ENCODE results near the gene PLXNA2. TPM values are rescaled to one million over a fixed set of nuclear protein-coding genes. Genes with fewer than 3 reads are reported as not detected.

PLXNA2 gene
- total RNA-seq, 1 donor from 2014 or later, result 17.7 TPM

DNA sequence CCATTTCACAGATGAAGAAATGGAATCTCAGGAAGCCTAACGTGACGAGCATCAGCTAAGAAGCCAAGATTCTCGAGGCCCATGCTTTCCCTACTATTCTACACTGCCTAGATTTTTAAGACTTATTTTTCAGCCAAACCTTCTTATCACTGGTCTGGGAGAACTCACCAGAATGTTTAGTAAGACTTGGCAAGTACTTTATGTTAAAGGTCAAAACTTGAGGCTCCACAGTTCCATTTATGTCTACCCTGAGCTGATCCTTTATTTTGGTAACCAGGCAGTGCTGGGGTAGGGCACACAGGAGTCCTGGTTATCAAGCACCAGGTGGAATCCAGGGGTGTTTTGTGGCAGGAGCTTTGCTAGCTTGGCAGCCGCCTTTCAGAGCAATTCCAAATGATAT, 16.8 kb downstream of the PLXNA2 start:
- no peaks in the 10 kb centered on the region for H3K36me3 ChIP-seq (ENCODE audit: insufficient read depth, low read length)
- no peaks in the 10 kb centered on the region for H3K9me3 ChIP-seq (ENCODE audit: insufficient read depth, low read depth, low read length)
- Mint-ChIP-seq H3K27me3 (ENCODE audit: low read depth, unreplicated experiment) (peaks cover 6% of the 10 kb centered on the region), H3K9me3 (ENCODE audit: unreplicated experiment) (peaks cover 2% of the 10 kb centered on the region), H3K4me1 (ENCODE audit: low read depth, unreplicated experiment) (peaks cover 41% of the 10 kb centered on the region), H3K36me3 (ENCODE audit: low read depth, unreplicated experiment) (peaks cover 16% of the 10 kb centered on the region), H3K27ac (ENCODE audit: unreplicated experiment) (no peak overlapping the region), H3K4me3 (ENCODE audit: unreplicated experiment) (no peak overlapping the region)
- no peak overlapping the region for H3K4me2 ChIP-seq (ENCODE audit: low read length)
- H3K27ac ChIP-seq (ENCODE audit: low read depth, low read length), result no peak overlapping the region
- H2AFZ ChIP-seq (ENCODE audit: low read depth, low read length), result no peak overlapping the region
- no peaks in the 10 kb centered on the region for H3K27me3 ChIP-seq (ENCODE audit: insufficient read depth, low read length)
- H3K79me2 ChIP-seq (ENCODE audit: insufficient read depth, low read length), result peaks cover 33% of the 10 kb centered on the region
- no peak overlapping the region for H3K4me3 ChIP-seq (ENCODE audit: insufficient read depth, low read depth, low read length)
- DNase-seq (ENCODE audit: low read depth) (no peak), FAIRE-seq (no peak)
- H3K9ac ChIP-seq (ENCODE audit: low read length), result no peak overlapping the region
- H3K4me1 ChIP-seq (ENCODE audit: insufficient read depth, low read length), result peaks cover 32% of the 10 kb centered on the region
- TF ChIP-seq, protein P1, sequence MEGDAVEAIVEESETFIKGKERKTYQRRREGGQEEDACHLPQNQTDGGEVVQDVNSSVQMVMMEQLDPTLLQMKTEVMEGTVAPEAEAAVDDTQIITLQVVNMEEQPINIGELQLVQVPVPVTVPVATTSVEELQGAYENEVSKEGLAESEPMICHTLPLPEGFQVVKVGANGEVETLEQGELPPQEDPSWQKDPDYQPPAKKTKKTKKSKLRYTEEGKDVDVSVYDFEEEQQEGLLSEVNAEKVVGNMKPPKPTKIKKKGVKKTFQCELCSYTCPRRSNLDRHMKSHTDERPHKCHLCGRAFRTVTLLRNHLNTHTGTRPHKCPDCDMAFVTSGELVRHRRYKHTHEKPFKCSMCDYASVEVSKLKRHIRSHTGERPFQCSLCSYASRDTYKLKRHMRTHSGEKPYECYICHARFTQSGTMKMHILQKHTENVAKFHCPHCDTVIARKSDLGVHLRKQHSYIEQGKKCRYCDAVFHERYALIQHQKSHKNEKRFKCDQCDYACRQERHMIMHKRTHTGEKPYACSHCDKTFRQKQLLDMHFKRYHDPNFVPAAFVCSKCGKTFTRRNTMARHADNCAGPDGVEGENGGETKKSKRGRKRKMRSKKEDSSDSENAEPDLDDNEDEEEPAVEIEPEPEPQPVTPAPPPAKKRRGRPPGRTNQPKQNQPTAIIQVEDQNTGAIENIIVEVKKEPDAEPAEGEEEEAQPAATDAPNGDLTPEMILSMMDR (IDR thresholded peaks at IDR 0.05; ENCODE audit: insufficient read depth, low read depth, low read length), result no peak
- TF ChIP-seq EZH2 (IDR thresholded peaks at IDR 0.05; ENCODE audit: insufficient read depth, low read length), result no peak
- H4K20me1 ChIP-seq (ENCODE audit: insufficient read depth, low read length), result no peaks in the 10 kb centered on the region

GRCh38 chr1:208225954-208226937, 17.9 kb downstream of the PLXNA2 start:
- H3K27ac Mint-ChIP-seq (ENCODE audit: unreplicated experiment), result no peak overlapping the region
- peaks cover 6% of the 10 kb centered on the region for H3K27me3 Mint-ChIP-seq (ENCODE audit: low read depth, unreplicated experiment)
- Histone ChIP-seq H3K4me1 (ENCODE audit: insufficient read depth, low read length) (peaks cover 31% of the 10 kb centered on the region), H2AFZ (ENCODE audit: low read depth, low read length) (no peak overlapping the region), H3K27me3 (ENCODE audit: insufficient read depth, low read length) (no peaks in the 10 kb centered on the region), H3K9me3 (ENCODE audit: insufficient read depth, low read depth, low read length) (no peaks in the 10 kb centered on the region), H3K9ac (ENCODE audit: low read length) (no peak overlapping the region), H4K20me1 (ENCODE audit: insufficient read depth, low read length) (no peaks in the 10 kb centered on the region), H3K36me3 (ENCODE audit: insufficient read depth, low read length) (no peaks in the 10 kb centered on the region), H3K79me2 (ENCODE audit: insufficient read depth, low read length) (peaks cover 37% of the 10 kb centered on the region), H3K4me2 (ENCODE audit: low read length) (peak overlapping the region; percentile 39), H3K27ac (ENCODE audit: low read depth, low read length) (no peak overlapping the region), H3K4me3 (ENCODE audit: insufficient read depth, low read depth, low read length) (no peak overlapping the region)
- H3K4me1 Mint-ChIP-seq (ENCODE audit: low read depth, unreplicated experiment), result peaks cover 37% of the 10 kb centered on the region
- peaks cover 16% of the 10 kb centered on the region for H3K36me3 Mint-ChIP-seq (ENCODE audit: low read depth, unreplicated experiment)
- no peak for FAIRE-seq
- H3K9me3 Mint-ChIP-seq (ENCODE audit: unreplicated experiment), result peaks cover 2% of the 10 kb centered on the region
- DNase-seq (ENCODE audit: low read depth), result no peak
- no peak overlapping the region for H3K4me3 Mint-ChIP-seq (ENCODE audit: unreplicated experiment)
- TF ChIP-seq, protein P1 (IDR thresholded peaks at IDR 0.05; ENCODE audit: insufficient read depth, low read depth, low read length), result no peak

Measured in astrocyte (in vitro differentiated cells and primary cell).